Activated CD4-positive, alpha-beta T cell treated with anti-CD3 and anti-CD28 coated beads for 1 hour (primary cell): ENCODE results near the gene RNF32.
"Not testable (repeated sequence)": the region's sequence is repeated elsewhere in the genome, so short reads cannot be mapped to it uniquely, and the experiment has no call there.

Experiments
- DNase-seq: peaks from one replicate; pipeline ENCODE4 v3.0.0-alpha.2; 2020

Gene RNF32

DNA sequence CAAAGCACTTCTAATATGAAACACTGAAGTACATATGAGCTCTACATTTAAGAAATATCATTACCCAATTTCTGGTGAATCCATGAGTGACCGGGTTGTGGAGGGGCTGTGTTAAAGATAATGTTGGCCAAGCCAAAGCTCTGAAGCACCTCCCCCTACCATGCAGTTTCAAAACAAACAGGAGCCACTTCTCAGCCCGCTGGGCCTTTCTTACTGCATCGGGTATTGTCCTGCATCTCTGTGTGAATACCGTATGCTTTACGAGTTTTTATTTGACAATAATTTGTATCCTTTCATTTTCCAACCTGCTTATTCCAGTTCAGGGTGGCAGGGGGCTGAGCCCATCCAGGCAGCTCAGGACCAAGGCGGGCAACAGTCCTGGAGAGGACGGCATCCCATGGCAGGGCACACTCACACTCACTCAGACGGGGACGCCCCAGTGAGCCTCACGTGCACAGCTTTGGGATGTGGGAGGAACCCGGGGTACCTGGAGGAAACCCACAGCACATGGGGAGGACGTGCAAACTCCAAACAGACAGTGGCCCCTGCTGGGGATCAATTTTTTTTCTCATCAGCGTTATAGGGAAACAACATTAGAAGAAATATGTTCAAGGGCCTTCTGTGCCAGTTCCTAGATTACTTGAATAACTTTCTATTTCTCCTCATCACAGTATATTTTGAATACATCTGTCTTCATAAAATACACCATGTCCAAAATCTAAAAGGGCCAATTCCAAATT is 1.9 kb downstream of the RNF32 start:
- DNase-seq: no peak

DNA sequence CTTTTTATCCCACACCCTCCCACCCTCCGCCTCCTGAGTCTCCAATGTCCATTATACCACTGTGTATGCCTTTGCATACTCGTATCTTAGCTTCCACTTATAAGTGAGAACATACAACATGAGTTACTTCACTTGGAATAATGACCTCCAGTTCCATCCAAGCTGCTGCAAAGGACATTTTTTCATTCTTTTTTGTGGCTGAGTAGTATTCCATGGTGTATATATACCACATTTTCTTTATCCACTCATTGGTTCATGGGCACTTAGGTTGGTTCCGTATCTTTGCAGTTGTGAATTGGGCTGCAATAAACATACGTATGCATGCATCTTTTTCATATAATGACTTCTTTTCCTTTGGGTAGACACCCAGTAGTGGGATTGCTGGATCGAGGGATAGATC is 6.8 kb downstream of the RNF32 start:
- DNase-seq: not testable (repeated sequence)

DNA sequence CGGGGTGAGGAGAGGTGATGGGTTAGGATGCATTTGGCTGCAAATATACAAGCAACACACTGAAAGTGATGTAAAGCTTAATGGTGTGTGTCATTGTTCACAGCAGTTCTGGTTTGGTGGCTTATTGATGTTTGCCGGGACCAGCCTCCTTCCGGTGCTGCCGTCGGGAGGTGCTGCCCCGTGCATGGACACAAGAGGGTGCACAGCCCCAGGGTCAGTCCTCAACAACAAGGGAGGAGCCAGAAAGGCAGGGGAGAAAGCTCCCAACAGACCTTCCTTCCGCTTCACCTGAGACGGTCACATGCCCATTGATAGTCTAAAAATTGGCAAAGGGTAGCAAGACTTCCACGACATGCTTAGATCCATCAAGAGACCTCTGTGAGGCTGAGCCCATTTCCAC is 9.5 kb downstream of the RNF32 start:
- DNase-seq: no peak

DNA sequence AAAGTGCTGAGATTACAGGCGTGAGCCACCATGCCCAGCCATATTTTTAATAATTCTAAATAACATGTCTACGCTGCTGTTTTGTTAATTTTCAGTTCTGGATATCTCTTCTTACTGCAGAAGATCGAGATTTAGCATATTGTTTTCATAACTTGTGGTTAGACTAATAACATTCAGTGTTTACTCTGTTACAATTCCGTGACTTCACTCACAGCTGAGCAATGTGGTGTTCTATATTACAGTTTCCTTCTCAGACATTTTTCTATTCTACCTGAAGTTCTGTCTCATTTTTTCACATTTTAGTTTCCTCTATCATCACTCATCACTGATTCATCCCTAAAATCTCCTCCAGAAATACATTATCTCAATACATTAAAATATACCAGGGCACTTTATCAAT is 10.9 kb downstream of the RNF32 start:
- DNase-seq: no peak

DNA sequence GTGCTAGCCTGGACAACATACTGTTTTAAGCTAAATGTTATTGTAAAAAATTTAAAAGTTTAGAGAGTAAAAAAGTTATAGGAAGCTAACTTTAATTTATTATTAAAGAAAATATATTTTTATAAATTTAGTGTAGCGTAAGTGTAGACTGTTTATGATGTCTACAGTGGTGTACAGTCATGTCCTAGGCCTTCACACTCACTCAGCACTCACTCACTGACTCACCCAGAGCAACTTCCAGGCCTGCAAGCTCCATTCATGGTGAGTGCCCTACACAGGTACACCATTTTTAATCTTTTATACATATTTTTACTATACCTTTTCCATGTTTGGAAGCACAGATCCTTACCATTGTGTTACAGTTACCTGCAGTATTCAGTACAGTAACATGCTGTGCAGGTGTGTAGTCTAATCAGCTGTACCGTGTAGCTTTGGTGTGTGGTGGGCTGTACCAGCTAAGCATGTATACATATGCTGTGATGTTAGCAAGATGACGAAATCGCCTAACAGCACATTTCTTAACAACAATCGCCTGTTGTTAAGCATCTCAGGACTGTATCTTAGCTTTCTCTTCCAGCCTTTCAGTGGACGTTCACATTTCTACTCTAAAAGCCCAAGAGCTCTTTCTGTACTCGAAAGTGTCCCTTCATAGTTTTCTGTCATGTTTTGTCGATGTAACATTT is 12.5 kb downstream of the RNF32 start:
- no peak for DNase-seq

DNA sequence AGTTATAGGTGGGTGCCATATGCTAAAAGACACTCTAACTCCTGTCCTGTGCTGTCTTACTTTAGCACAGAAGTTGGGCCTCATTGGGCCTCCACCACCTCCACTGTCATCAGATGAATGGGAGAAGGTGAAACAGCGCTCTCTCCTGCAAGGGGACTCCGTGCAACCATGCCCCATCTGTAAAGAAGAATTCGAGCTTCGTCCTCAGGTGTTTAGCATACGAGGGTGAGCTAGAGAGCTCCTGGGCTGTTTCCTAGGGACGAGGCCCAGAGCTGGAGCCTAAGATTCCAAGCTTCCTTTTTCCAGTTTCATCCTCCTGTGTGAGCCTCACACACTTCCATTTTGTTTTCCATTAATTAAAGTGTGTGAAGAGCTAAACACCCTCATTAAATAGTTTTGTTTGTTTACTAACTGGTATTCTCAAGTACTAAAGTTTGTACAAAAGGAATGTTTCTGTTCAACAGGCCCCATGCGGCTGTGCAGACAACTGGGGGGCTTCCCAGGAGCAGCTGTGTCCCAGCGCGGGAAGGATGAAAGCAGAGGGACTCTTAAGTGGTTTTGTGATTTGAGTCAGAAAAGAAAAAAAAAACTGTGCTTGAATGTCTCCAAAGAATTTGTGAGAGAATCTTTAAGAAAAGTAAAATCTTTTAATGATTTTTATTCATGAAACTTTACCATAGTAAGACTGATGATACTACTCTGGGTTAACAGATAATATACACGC is 14.1 kb downstream of the RNF32 start:
- DNase-seq: no peak

DNA sequence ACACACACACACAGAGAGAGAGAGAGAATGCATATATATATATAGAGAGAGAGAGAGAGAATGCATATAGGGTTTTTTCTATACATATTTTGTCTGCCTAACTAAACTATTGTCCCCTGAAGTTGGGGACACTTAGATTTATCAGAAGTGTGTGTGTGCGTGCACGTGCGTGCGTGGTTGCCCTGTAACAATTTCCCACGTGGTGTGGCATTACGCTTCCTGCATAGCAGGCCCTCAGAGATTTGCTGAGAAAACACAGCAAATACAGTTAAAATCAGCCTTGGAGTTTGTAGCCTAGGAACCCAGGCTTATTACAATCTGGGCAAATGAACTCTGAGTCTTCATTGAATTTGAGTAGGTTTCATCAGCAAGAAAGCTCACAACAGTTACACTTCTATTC is 14.7 kb downstream of the RNF32 start:
- DNase-seq: no peak

DNA sequence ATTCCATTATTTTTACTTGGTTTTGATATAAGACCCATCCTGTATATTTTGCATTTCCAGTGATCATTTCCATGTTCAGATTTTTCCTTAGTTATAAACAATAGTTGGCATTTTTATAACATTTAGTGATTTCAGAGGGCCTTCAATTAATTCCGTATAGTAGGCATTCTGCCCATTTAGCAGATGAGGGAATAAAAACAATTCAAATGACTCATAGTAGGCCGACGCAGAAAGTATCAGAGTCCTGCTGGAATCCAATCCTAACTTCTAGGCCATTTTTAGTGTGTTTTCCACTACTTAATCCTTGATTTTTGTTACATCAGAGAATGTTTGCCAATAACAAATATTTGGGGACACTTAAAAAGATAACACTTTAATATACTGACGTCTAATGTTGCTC is 15.4 kb downstream of the RNF32 start:
- no peak for DNase-seq

DNA sequence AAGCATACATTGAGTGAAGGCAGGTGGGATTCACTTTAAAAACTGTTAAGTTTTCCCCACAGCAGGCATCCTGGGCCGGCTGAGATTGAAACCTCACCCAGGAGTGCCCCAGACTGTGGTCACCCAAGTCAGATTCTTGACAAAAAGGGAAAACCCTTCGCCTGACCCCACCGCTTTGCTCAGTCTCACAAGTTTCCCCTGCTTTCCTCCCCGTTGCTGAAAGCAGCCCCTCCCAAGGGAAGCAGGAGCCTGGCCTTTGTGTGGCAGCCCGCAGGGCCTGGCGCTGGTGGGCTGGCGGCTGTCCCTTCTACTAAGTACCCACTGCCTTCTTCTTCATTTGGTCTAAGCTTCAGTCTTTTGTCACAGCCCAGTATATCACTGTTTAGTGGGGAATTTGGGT is 16.0 kb downstream of the RNF32 start:
- DNase-seq: no peak

DNA sequence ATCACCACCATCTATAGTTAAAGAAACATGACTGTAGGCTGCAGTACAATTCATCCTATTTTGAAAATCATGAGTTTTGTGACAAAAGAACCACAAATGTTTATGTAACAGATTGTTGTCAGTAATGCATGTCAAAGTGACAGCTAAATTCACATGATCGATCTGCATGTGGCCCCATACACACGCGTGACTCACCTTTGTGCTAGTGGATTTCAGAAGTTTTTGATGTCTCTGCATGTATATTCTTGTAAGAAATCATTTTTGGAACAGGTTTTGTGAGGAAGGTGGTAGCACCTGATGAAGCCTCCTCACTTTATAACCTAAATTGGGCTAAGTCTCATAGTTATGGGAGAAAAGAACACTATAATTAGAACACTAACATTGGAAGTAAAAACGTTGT is 17.1 kb downstream of the RNF32 start:
- DNase-seq: no peak

DNA sequence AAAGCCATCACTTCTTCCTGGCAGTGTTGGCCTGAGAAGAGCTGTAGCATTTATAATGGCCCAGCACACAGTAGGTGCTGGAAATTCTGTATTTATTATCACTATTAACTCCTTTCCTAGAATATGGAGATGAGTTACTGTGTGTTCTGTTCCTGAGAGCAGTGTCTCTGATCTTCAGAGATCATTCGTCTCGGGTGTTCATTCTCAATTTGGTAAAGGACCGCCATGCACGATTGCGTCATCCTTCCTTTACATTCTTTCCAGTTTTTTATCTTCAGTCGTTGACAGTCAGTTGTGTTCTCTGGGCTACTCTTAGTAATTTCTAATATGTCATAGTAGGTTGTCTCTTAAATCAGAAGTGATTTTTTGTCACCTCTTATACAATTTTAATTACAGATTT is 18.6 kb downstream of the RNF32 start:
- DNase-seq: no peak

DNA sequence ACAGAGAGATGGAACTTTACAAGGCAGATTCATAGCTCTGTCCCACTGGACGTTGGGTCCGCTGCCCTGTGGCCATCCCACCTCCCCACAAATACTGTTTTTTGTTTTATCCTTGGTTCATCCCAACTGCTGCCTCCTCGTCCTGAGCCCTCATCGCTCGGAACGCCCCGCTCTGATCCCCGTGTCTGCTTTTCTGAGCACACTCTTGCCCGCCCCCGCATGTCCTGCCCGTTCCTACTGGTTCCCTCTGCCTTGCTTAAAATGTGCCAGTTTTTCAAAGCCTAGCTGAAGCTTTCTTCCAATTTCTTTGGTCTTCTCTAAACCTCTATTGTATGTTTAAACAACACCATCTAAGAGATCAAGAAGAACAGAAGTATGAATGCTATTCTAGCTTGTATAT is 19.4 kb downstream of the RNF32 start:
- no peak for DNase-seq

DNA sequence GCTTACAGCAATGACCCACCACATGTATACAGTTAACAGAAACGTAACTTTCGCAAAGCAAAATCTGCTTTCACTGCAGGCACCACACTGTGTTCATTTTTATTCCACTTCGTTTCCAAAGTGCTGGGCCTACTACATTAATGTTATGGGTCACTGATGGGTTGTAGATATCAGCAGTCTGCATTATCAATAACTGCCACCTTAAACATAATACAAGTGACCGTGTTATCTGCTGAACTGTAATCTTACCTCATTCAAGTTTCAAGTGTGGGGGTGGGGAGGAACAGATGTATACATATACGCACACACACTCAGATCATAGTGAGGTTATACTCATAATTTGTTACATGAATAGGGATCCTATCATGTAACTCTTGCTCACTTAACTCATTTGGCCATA is 21.1 kb downstream of the RNF32 start:
- DNase-seq: no peak

DNA sequence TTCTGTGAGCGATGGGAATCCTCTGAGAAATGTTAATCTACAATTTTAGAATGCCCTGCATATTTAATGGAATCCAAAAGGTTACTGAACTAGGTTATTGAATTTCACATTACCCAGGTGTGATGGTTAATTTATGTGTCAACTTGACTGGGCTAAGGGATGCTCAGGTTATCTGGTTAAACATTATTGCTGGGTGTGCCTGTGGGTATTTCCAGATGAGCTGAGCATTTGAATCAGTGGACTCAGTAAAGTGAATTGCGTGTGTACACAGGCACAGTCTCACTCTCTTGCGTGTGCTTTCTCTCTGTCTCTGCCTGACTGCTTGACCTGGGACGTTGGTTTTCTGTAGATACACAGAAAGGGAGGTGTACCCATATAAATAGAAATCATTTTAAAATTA is 21.7 kb downstream of the RNF32 start:
- DNase-seq: no peak

DNA sequence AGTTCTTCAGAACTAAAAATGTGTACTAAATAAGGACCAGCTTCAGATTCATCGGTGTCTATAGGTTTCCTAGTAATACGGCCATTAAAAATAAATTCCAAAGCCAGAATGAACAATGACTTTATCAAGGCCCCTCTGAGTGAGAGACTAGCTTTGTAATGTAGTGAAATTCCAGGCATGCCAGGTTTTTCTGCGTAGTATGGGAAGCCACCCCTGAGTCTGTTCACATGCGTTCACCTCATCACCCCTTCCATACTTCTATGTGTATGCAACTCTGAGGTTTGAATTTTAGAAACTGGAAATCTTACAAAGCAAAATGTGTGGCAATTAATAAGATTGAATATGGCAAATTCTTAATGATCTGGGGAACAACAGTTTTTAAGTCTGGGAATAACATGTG is 24.5 kb downstream of the RNF32 start:
- no peak for DNase-seq

DNA sequence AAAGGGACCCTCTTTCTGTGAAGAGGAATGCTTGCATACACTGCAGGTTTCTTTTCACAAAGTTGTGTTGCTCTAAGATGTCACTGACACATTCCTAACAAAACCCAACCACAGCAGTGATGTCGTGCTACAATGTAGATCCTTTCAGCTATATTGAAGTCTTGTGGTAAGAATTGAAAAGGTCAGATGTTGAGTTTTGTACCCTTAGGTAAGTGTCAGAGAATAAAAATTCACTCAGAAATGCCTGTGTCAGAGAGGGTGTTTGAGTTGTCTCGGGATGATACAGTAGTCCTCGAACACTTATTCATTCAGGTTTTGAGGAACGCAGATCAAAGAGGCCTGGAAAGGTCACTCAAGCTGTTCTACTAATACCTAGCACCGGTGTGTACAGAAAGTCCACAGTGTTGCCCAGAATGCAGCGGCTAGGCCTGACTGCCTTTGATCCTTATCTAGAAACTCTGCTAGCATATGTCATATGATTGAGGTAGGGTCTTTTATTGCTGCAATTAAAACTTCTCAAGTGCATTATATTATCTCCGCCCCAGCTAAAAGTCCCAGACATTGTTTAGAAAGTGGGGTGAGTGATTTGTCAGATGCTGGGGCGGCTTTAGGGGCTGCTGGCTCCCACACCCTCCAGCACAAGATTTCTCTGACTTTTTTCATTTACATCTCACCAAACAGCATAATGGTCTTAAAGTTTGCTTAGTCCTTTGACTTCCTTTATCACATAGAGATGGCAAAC is 26.0 kb downstream of the RNF32 start:
- DNase-seq: no peak

DNA sequence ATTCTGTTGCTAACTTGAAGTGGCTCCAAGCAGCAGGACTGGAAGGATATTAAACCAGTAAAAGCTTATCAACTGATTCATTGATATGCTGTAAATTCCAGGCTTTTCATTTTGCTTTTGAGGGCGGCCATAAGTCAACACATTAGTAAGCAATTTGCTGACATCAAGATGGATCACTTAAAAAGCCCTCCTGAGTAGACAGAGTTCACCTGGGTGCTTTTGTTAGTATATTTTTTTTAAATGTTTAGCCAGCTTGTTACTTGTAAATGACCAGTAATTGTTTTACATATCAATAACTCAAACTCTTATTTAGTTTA is 26.5 kb downstream of the RNF32 start:
- DNase-seq: no peak

DNA sequence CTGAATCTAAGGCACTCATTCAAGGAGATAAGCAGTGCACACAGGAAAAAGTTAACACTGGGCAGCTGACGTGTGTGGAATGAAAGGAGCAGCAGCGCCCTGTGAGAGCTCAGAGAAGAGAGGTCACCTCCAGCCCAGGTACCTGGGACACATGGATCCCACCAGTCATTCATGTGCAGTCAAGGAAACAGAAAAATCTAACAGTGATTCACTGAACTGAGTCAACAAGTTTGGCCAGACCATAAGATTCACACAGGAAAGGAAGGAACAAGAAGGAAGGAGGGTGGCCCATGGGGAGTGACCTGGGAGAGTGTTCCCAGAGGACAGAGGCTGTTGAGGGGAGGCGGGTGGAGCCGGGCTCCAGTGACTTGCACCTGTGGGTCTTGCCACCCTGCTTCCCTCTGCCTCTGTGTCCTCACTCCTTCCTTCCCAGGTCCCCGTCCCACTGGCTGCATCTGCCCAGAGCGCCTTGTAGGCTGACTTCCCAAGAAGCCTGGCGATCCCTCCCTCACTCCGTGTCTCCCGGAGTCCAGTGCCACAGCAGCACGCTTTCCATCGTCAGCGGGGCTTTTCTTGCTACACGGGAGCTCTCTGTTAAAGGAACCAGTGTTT is 27.7 kb downstream of the RNF32 start:
- no peak for DNase-seq

DNA sequence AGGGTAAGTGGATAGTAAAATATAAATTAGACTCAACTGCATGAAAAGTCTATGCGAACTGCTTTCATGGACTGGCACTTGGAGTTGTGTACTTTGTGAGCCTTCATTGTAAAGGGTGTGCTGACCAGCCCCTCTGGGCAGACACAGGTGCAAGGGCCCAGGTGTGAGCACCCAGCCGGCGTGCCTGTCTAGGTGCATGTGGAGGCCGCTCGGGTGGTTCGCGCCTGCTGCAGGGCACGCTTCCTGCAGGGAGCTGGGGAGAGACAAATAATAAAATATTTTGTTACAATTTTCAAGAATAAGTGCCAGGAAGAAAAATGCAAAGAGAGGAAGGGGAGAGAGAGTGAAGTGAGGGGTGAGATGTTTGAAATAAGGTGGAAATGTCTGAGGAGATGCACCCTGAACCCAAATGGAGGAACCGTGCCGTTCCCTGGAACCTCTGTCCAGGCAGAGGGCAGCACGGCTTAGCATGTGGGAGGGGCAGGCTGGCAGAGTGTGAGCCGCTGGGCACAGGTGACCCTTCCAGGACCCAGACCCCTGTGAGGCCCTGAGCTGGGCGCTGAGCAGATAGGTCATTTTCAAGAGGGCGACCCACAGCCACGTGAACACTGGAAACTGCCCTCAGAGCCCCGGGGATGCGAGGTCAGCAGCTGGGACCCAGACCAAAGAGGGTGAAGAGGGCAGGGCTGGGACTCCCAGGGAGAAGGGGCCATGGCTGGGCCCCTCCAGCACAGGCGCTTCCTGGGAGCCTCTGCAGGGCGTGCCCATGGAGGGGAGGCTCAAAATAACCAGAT is 28.7 kb downstream of the RNF32 start:
- DNase-seq: no peak

DNA sequence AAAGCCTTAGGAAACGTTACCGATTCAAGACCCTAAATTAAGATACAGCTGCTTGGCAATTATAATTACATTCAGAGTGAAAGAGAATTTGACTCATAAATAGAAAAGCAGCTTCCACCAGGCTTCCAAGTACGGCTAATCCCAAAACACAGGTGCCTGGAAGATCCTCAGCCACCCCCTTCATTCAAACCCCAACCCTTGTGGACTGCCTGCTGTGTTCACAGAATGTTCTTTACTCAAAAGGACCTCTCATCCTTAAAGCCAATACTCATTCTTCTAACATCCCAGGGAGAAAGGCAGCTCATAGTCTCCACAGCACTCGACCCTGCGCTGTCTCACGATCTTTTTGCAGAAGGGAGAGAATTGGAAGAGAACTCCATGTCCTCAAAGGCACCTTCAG is 32.9 kb downstream of the RNF32 start:
- DNase-seq: no peak

DNA sequence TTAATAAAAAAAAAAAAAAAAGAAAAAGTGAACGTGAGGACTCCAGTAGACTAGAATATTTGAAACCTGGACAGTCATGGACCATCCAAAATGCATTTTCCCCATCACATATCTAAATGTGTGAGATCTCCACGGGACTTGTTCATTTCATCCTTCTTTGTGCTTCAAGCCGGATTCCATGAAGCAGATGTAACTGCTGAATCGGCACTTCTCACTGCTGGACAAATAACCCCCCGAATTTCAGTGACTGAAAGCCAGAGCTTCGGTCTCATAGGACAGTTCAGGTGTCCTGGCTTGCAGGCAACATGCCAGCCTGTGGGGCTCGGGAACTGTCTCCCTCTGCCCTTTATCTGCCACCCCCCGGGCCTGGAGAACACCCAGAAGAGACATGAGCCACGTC is 33.3 kb downstream of the RNF32 start:
- DNase-seq: no peak

DNA sequence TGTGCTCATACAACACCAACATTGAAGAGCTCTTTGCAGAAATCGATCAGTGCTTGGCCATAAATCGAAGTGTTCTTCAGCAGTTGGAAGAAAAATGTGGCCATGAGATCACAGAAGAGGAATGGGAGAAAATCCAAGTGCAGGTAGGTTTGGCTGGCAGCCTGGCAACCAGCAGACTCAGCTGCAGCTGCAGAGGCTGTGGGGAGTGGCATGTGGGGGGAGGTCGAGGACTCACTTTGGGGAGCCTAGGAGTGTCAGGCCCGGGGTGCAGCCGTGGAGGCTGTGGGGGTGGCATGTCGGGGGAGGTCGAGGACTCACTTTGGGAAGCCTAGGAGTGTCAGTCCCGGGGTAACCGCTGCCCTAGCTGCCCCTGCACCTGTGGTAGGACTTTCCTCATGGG is 35.1 kb downstream of the RNF32 start:
- DNase-seq: no peak
